Vagina (tissue), 2 donors: Measurements from ENCODE around the gene CXCL9.

Source experiments
- POLR2AphosphoS5 ChIP-seq, 2 donors: sonication (generic); formaldehyde crosslinking; IDR thresholded peaks; one replicate each; pipeline ENCODE4 v1.9.0; 2017; ENCODE audit warnings: antibody characterized with exemption in 2 of 2, mild to moderate bottlenecking in 2 of 2, low read depth in 1 of 2; ENCODE audit not compliant: insufficient read depth in 1 of 2
- TF ChIP-seq, protein P1 (sequence below), 3 experiments: fragments of 450-650 bp in 2 of 3; fragments of 200-600 bp in 1 of 3; sonication (generic) in 1 of 3; IDR thresholded peaks; one replicate each; pipeline ENCODE4 v1.5.1; 2017 to 2019; ENCODE audit warnings: antibody characterized with exemption in 3 of 3, mild to moderate bottlenecking in 2 of 3, moderate library complexity in 2 of 3

DNA sequence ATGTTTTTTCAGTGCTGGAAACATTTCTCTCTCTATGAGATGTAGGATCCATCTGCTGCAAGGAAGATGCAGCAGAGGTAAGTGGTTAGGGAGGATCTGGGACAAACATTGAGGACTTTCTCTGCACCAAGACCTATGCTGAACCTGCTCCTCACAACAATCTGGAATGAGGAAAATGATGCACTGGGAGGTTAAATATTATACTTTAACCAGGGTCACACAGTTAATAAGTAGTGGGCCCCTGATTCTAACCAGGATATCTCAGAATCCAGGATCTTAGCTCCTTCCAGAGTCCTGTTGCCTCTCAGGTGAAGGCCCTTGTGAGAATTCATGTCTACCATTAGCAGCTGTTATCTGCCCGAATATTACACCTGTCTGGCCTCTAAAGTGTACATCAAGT is 7.0 kb downstream of the CXCL9 start:
- TF ChIP-seq, protein P1, sequence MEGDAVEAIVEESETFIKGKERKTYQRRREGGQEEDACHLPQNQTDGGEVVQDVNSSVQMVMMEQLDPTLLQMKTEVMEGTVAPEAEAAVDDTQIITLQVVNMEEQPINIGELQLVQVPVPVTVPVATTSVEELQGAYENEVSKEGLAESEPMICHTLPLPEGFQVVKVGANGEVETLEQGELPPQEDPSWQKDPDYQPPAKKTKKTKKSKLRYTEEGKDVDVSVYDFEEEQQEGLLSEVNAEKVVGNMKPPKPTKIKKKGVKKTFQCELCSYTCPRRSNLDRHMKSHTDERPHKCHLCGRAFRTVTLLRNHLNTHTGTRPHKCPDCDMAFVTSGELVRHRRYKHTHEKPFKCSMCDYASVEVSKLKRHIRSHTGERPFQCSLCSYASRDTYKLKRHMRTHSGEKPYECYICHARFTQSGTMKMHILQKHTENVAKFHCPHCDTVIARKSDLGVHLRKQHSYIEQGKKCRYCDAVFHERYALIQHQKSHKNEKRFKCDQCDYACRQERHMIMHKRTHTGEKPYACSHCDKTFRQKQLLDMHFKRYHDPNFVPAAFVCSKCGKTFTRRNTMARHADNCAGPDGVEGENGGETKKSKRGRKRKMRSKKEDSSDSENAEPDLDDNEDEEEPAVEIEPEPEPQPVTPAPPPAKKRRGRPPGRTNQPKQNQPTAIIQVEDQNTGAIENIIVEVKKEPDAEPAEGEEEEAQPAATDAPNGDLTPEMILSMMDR (IDR thresholded peaks at IDR 0.05): no peak
- no peak for TF ChIP-seq POLR2AphosphoS5 (IDR thresholded peaks at IDR 0.05; ENCODE audit: insufficient read depth in 1 of 2, low read depth in 1 of 2)
